HepG2 (cell line): ENCODE results near the gene PEAK1. TPM values are rescaled to one million over a fixed set of nuclear protein-coding genes. Genes with fewer than 3 reads are reported as not detected.

ENCODE experiments used
- CC2D1A ChIP-seq: sonication (generic); formaldehyde crosslinking; IDR thresholded peaks from 2 replicates; pipeline ENCODE4 v1.8.1; 2023; ENCODE audit warnings: mild to moderate bottlenecking, missing genetic modification reagents
- CENPX ChIP-seq: sonication (generic); formaldehyde crosslinking; IDR thresholded peaks from 2 replicates; pipeline ENCODE4 v1.9.0; 2021; ENCODE audit warnings: mild to moderate bottlenecking, missing genetic modification reagents, moderate library complexity
- ELF1 ChIP-seq: sonication (generic); formaldehyde crosslinking; IDR thresholded peaks from 2 replicates; pipeline ENCODE4 v1.4.0; 2020; ENCODE audit warnings: missing genetic modification reagents
- EP300 ChIP-seq, 3 experiments: sonication (generic) in 1 of 3; formaldehyde crosslinking in 1 of 3; IDR thresholded peaks; 2 replicates each; pipeline versions ENCODE4 v1.5.1 to v1.6.1; 2011 to 2020; ENCODE audit warnings: low read depth in 2 of 3, low read length in 2 of 3, borderline replicate concordance in 1 of 3, improper control_type of control experiment in 1 of 3, mild to moderate bottlenecking in 1 of 3, missing genetic modification reagents in 1 of 3, moderate library complexity in 1 of 3
- FOXP1 ChIP-seq, 2 experiments: fragments of 450-650 bp in 1 of 2; IDR thresholded peaks; 2 replicates each; pipeline ENCODE4 v1.6.1; 2017 to 2018; ENCODE audit warnings: antibody characterized with exemption in 1 of 2
- GATA4 ChIP-seq: sonication (generic); IDR thresholded peaks from 2 replicates; pipeline ENCODE4 v1.6.1; 2016; ENCODE audit warnings: antibody characterized with exemption, low read depth, borderline replicate concordance
- GATAD2A ChIP-seq: IDR thresholded peaks from 2 replicates; pipeline ENCODE4 v1.6.1; 2016
- GPN1 ChIP-seq: sonication (generic); formaldehyde crosslinking; IDR thresholded peaks from 2 replicates; pipeline ENCODE4 v1.5.1; 2020; ENCODE audit warnings: missing genetic modification reagents, borderline replicate concordance
- HDAC1 ChIP-seq: sonication (generic); formaldehyde crosslinking; IDR thresholded peaks from 2 replicates; pipeline ENCODE4 v1.5.1; 2020; ENCODE audit warnings: mild to moderate bottlenecking, missing genetic modification reagents
- HNF4A ChIP-seq: sonication (generic); formaldehyde crosslinking; IDR thresholded peaks from 2 replicates; pipeline ENCODE4 v1.4.0; 2020; ENCODE audit warnings: missing genetic modification reagents
- HNF4G ChIP-seq, 2 experiments: sonication (generic) in 1 of 2; formaldehyde crosslinking in 1 of 2; IDR thresholded peaks; 2 replicates each; pipeline versions ENCODE4 v1.4.0 to v1.6.1; 2011 to 2020; ENCODE audit warnings: borderline replicate concordance in 2 of 2, low read depth in 2 of 2, mild to moderate bottlenecking in 2 of 2, low read length in 1 of 2, missing genetic modification reagents in 1 of 2, moderate library complexity in 1 of 2
- JUND ChIP-seq: sonication (generic); formaldehyde crosslinking; IDR thresholded peaks from 2 replicates; pipeline ENCODE4 v1.8.0; 2022; ENCODE audit warnings: mild to moderate bottlenecking, missing genetic modification reagents
- MED8 ChIP-seq: sonication (generic); formaldehyde crosslinking; IDR thresholded peaks from 2 replicates; pipeline ENCODE4 v1.8.1; 2023; ENCODE audit warnings: mild to moderate bottlenecking, missing genetic modification reagents; ENCODE audit not compliant: insufficient replicate concordance
- MIXL1 ChIP-seq: IDR thresholded peaks from 2 replicates; pipeline ENCODE4 v1.6.1; 2016
- MXD4 ChIP-seq: IDR thresholded peaks from 2 replicates; pipeline ENCODE4 v1.6.1; 2016; ENCODE audit warnings: mild to moderate bottlenecking, missing biosample characterization, missing genetic modification reagents
- MYNN ChIP-seq: sonication (generic); formaldehyde crosslinking; IDR thresholded peaks from 2 replicates; pipeline ENCODE4 v1.4.0; 2020; ENCODE audit warnings: mild to moderate bottlenecking, low read depth, missing genetic modification reagents
- NR2F1 ChIP-seq, 2 experiments: fragments of 450-650 bp in 1 of 2; formaldehyde crosslinking in 1 of 2; IDR thresholded peaks; 2 replicates each; pipeline versions ENCODE4 v1.5.0 to v1.6.1; 2016 to 2020; ENCODE audit warnings: mild to moderate bottlenecking in 1 of 2, missing compliant biosample characterization in 1 of 2, missing genetic modification reagents in 1 of 2, moderate library complexity in 1 of 2
- NR2F2 ChIP-seq: IDR thresholded peaks from 2 replicates; pipeline ENCODE4 v1.6.1; 2012; ENCODE audit warnings: low read depth, inconsistent platforms, borderline replicate concordance
- PAX8 ChIP-seq: sonication (generic); formaldehyde crosslinking; IDR thresholded peaks from 2 replicates; pipeline ENCODE4 v1.8.0; 2022; ENCODE audit warnings: mild to moderate bottlenecking, missing genetic modification reagents, borderline replicate concordance
- STAT5B ChIP-seq: sonication (generic); formaldehyde crosslinking; IDR thresholded peaks from 2 replicates; pipeline ENCODE4 v1.4.0; 2020; ENCODE audit warnings: missing genetic modification reagents
- TBX3 ChIP-seq: fragments of 450-650 bp; IDR thresholded peaks from 2 replicates; pipeline ENCODE4 v1.6.1; 2017; ENCODE audit warnings: antibody characterized with exemption, mild to moderate bottlenecking, inconsistent platforms, borderline replicate concordance
- ZBTB42 ChIP-seq: sonication (generic); formaldehyde crosslinking; IDR thresholded peaks from 2 replicates; pipeline ENCODE4 v1.5.0; 2020; ENCODE audit warnings: mild to moderate bottlenecking, missing genetic modification reagents
- ZBTB8A ChIP-seq: sonication (generic); formaldehyde crosslinking; IDR thresholded peaks from 2 replicates; pipeline ENCODE4 v1.4.0; 2020; ENCODE audit warnings: mild to moderate bottlenecking, low read depth, missing genetic modification reagents, borderline replicate concordance
- ZIK1 ChIP-seq: sonication (generic); formaldehyde crosslinking; IDR thresholded peaks from 2 replicates; pipeline ENCODE4 v1.5.0; 2020; ENCODE audit warnings: mild to moderate bottlenecking, low read depth, missing genetic modification reagents, borderline replicate concordance
- ZNF496 ChIP-seq: sonication (generic); formaldehyde crosslinking; IDR thresholded peaks from 2 replicates; pipeline ENCODE4 v1.8.1; 2023; ENCODE audit warnings: mild to moderate bottlenecking, moderate library complexity, missing genetic modification reagents; ENCODE audit not compliant: insufficient replicate concordance
- ZNF768 ChIP-seq: sonication (generic); formaldehyde crosslinking; IDR thresholded peaks from 2 replicates; pipeline ENCODE4 v1.4.0; 2020; ENCODE audit warnings: missing genetic modification reagents
- ZNF776 ChIP-seq: sonication (generic); formaldehyde crosslinking; IDR thresholded peaks from 2 replicates; pipeline ENCODE4 v1.4.0; 2020; ENCODE audit warnings: mild to moderate bottlenecking, missing genetic modification reagents
- polyA plus RNA-seq, 8 experiments: library from polyadenylated mRNA; depleted of rRNA in 3 of 8; stranded (reverse) in 7 of 8; unstranded in 1 of 8; fragments of >200 nt; fragmentation: Illumina TruSeq in 4 of 8; extraction: Trizol in 4 of 8; gene quantifications; 2 replicates each; pipeline versions ENCODE4 v1.2.1 to v1.2.3, GENCODE V29; 2011 to 2016; ENCODE audit warnings: low read depth in 4 of 8, missing spikeins in 1 of 8, mixed read lengths in 1 of 8; ENCODE audit not compliant: insufficient read depth in 1 of 8
- total RNA-seq, 5 experiments: library from RNA; depleted of rRNA; stranded (reverse); fragments of >200 nt; fragmentation: Illumina TruSeq; extraction: Trizol; gene quantifications; 2 replicates each; pipeline ENCODE4 v1.2.3, GENCODE V29; 2016; ENCODE audit warnings: low read depth in 1 of 5
- TF ChIP-seq, protein P1 (sequence below): sonication (generic); formaldehyde crosslinking; IDR thresholded peaks from 2 replicates; pipeline ENCODE4 v1.4.0; 2020; ENCODE audit warnings: missing genetic modification reagents

Gene PEAK1
- total and polyA plus RNA-seq, 2 of the 13 experiments (the other 11 are each of a cell fraction or from before 2014, with no cell fraction given) = 6.0 to 6.6 TPM

GRCh38 chr15:77066971-77067690 is 352.8 kb downstream of the PEAK1 start (continued):
- TF ChIP-seq EP300 (IDR thresholded peaks at IDR 0.05; ENCODE audit: low read depth in 2 of 2, low read length in 2 of 2) = peak in 1 of 2 experiments; percentile 44; a peak in 2 of 4 replicates
- TF ChIP-seq EP300 (CRISPR knock-in tag; IDR thresholded peaks at IDR 0.05; ENCODE audit: borderline replicate concordance) = no peak
- no peak for TF ChIP-seq GPN1
- TF ChIP-seq, protein P1, sequence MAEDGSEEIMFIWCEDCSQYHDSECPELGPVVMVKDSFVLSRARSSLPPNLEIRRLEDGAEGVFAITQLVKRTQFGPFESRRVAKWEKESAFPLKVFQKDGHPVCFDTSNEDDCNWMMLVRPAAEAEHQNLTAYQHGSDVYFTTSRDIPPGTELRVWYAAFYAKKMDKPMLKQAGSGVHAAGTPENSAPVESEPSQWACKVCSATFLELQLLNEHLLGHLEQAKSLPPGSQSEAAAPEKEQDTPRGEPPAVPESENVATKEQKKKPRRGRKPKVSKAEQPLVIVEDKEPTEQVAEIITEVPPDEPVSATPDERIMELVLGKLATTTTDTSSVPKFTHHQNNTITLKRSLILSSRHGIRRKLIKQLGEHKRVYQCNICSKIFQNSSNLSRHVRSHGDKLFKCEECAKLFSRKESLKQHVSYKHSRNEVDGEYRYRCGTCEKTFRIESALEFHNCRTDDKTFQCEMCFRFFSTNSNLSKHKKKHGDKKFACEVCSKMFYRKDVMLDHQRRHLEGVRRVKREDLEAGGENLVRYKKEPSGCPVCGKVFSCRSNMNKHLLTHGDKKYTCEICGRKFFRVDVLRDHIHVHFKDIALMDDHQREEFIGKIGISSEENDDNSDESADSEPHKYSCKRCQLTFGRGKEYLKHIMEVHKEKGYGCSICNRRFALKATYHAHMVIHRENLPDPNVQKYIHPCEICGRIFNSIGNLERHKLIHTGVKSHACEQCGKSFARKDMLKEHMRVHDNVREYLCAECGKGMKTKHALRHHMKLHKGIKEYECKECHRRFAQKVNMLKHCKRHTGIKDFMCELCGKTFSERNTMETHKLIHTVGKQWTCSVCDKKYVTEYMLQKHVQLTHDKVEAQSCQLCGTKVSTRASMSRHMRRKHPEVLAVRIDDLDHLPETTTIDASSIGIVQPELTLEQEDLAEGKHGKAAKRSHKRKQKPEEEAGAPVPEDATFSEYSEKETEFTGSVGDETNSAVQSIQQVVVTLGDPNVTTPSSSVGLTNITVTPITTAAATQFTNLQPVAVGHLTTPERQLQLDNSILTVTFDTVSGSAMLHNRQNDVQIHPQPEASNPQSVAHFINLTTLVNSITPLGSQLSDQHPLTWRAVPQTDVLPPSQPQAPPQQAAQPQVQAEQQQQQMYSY = no peak
- peak; percentile 32; the same call in 1 of the 2 replicates for TF ChIP-seq TBX3
- no peak for TF ChIP-seq GATA4
- TF ChIP-seq NR2F1 (CRISPR knock-in tag; IDR thresholded peaks at IDR 0.05) = 0 out of 4 replicates have a peak, but pooled peaks of 1 of the 2 experiments have one; percentile 26
- no peak for TF ChIP-seq STAT5B (CRISPR knock-in tag)
- no peak for TF ChIP-seq ELF1
- TF ChIP-seq HDAC1 (CRISPR knock-in tag) = 0 out of 2 replicates have a peak, but pooled peaks have one; percentile 14
- TF ChIP-seq ZNF496 (CRISPR knock-in tag) = no peak
- TF ChIP-seq PAX8 (CRISPR knock-in tag) = no peak
- peak; percentile 35 for TF ChIP-seq GATAD2A (CRISPR knock-in tag)
- no peak for TF ChIP-seq MIXL1 (CRISPR knock-in tag)
- TF ChIP-seq HNF4G (IDR thresholded peaks at IDR 0.05; ENCODE audit: borderline replicate concordance, low read depth, low read length) = 0 out of 2 replicates have a peak, but pooled peaks have one; percentile 39
- TF ChIP-seq HNF4G (CRISPR knock-in tag; IDR thresholded peaks at IDR 0.05; ENCODE audit: borderline replicate concordance, low read depth) = no peak
- no peak for TF ChIP-seq JUND (CRISPR knock-in tag)
- TF ChIP-seq CENPX (CRISPR knock-in tag) = no peak
- peak; percentile 67; the same call in 1 of the 2 replicates for TF ChIP-seq HNF4A (CRISPR knock-in tag)
- no peak for TF ChIP-seq MED8
- no peak for TF ChIP-seq MYNN (CRISPR knock-in tag)
- peak; percentile 48; the same call in 1 of the 2 replicates for TF ChIP-seq NR2F2
- TF ChIP-seq MXD4 = no peak
- TF ChIP-seq ZBTB8A (CRISPR knock-in tag) = no peak
- TF ChIP-seq ZIK1 (CRISPR knock-in tag) = no peak
- no peak for TF ChIP-seq ZBTB42 (CRISPR knock-in tag)
- TF ChIP-seq ZNF776 (CRISPR knock-in tag) = no peak
- TF ChIP-seq CC2D1A (CRISPR knock-in tag) = no peak
- TF ChIP-seq ZNF768 (CRISPR knock-in tag) = no peak
- TF ChIP-seq FOXP1 (IDR thresholded peaks at IDR 0.05) = no peak
- TF ChIP-seq FOXP1 (CRISPR knock-in tag; IDR thresholded peaks at IDR 0.05) = 0 out of 2 replicates have a peak, but pooled peaks have one; percentile 19
